ENCODE results near the gene CTNND1. TPM values are rescaled to one million over a fixed set of nuclear protein-coding genes. Genes with fewer than 3 reads are reported as not detected.

Gene CTNND1
- polyA plus RNA-seq, 1 experiment, result 191 TPM

DNA sequence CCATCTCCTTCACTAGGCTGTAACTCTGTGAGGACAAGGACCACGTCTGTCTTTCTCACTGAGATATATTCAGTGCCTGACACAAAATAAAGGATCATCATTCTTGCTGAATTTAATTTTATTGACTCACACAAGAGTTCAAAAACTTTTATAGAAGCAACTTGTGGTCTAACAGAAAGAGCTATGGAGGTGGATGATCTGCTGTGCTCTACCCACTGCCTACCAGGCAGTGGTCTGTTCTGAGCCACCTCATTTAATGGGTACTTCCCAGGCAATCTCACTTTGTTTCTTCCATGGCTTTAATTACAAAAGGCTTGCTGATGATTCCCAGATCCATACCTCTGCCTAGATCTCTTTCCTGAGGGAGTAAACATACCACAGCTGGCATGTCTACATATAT is 14.7 kb upstream of the CTNND1 start:
- CTCF ChIA-PET, result interaction anchor here (1.5 to 9.6 kb wide), 2 partner anchors 55 to 778 kb away, joined by 4 to 149 read pairs; no protein-coding TSS in a partner anchor
- no peaks in the 10 kb centered on the region for H3K27me3 ChIP-seq (ENCODE audit: control insufficient read depth, insufficient read depth, low read length)
- TF ChIP-seq, protein P1, sequence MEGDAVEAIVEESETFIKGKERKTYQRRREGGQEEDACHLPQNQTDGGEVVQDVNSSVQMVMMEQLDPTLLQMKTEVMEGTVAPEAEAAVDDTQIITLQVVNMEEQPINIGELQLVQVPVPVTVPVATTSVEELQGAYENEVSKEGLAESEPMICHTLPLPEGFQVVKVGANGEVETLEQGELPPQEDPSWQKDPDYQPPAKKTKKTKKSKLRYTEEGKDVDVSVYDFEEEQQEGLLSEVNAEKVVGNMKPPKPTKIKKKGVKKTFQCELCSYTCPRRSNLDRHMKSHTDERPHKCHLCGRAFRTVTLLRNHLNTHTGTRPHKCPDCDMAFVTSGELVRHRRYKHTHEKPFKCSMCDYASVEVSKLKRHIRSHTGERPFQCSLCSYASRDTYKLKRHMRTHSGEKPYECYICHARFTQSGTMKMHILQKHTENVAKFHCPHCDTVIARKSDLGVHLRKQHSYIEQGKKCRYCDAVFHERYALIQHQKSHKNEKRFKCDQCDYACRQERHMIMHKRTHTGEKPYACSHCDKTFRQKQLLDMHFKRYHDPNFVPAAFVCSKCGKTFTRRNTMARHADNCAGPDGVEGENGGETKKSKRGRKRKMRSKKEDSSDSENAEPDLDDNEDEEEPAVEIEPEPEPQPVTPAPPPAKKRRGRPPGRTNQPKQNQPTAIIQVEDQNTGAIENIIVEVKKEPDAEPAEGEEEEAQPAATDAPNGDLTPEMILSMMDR (IDR thresholded peaks at IDR 0.05; ENCODE audit: low read depth, low read length), result no peak

DNA sequence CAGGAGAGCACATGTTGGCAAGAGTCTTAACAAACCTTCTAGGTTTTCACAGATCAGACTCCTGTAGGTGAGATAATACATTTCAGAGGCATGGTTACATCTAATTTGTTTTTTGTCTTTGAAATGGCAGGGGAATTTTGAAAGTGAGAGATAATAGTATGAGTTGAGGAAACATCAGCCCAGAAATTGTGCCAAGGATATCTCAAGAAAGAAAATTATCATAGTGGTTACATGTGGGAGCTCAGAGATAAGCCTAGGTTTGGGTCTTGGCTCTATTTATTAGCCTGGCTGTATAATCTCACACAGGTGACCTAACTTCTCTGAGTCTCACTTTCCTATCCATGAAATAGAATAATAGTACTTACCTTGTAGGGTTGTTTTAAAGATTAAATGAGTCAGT is 10.4 kb upstream of the CTNND1 start:
- H3K27ac ChIP-seq (ENCODE audit: low read depth, low read length), result no peak overlapping the region
- peaks cover 7% of the 10 kb centered on the region; the same call in 1 of the 2 replicates for H3K9me3 ChIP-seq (ENCODE audit: control insufficient read depth, insufficient read depth, low read length)
- H3K4me3 ChIP-seq (ENCODE audit: low read depth, low read length), result no peak overlapping the region
- CTCF ChIA-PET, result interaction anchor here (0.5 to 9.6 kb wide), 20 partner anchors 9 to 775 kb away, joined by 3 to 149 read pairs (median 4); partner anchors contain the start of genes CTNND1 and SELENOH
- H3K27me3 ChIP-seq (ENCODE audit: control insufficient read depth, insufficient read depth, low read length), result no peaks in the 10 kb centered on the region
- POLR2A ChIA-PET, result interaction anchor here (1.4 to 1.8 kb wide), 2 partner anchors 10 to 50 kb away, joined by 3 to 6 read pairs; partner anchors contain the start of gene CTNND1
- no peak for DNase-seq (ENCODE audit: low read depth, low spot score)
- TF ChIP-seq, protein P1 (IDR thresholded peaks at IDR 0.05; ENCODE audit: low read depth, low read length), result no peak

More for the DNA sequence above, 14.7 kb upstream of the CTNND1 start:
- Histone ChIP-seq H3K4me3 (ENCODE audit: low read depth, low read length) (no peak overlapping the region), H3K9me3 (ENCODE audit: control insufficient read depth, insufficient read depth, low read length) (no peaks in the 10 kb centered on the region), H3K27ac (ENCODE audit: low read depth, low read length) (no peak overlapping the region)
- POLR2A ChIA-PET, result no interaction called here
- DNase-seq (ENCODE audit: low read depth, low spot score), result no peak

DNA sequence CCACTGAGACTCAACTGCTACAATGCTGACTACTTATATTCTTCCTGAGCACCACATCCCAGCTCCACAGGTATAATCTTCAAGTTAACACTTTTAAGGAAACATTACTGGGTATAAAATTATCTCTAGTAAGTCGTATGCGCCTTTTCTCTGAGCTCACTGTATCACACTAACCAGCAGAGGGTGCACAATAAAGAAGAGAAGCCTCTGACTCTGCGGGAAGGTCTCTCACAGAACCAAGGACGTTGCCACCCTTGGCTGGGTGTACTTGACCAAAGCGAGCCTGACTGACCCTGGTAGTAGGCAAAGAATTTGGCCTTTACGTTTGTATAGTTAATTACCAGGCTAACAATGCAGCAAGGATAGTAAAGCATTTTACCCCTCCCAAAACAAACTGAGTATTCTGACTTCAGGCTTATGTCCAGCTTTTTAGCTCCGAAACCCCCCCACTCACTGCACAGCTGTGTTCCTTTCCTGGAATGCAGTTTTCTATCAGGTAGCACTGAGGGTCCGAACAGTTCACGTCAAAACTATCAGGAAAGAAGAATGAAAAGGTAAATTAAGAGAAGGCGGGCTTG is 9.8 kb upstream of the CTNND1 start, which contains the start of gene BTBD18:
BTBD18 (minus strand) TSS at position 144 of the 578 bp plus-strand sequence. CDS start 631 bp downstream, outside the sequence.
- Histone ChIP-seq H3K4me3 (ENCODE audit: low read depth, low read length) (no peak within 1 kb of the TSS), H3K27ac (ENCODE audit: low read depth, low read length) (no peak within 1 kb of the TSS), H3K9me3 (ENCODE audit: control insufficient read depth, insufficient read depth, low read length) (peaks cover 7% of the 10 kb centered on the region; the same call in 1 of the 2 replicates), H3K27me3 (ENCODE audit: control insufficient read depth, insufficient read depth, low read length) (no peaks in the 10 kb centered on the region)
- ChIA-PET CTCF (interaction anchor here (0.5 to 9.6 kb wide), 20 partner anchors 8 to 774 kb away, joined by 3 to 149 read pairs (median 4); partner anchors contain the start of genes CTNND1 and SELENOH), POLR2A (interaction anchor here (0.5 to 1.8 kb wide), 4 partner anchors 9 to 49 kb away, joined by 3 to 6 read pairs (median 4); partner anchors contain the start of genes CTNND1 and SELENOH)
- TF ChIP-seq, protein P1 (IDR thresholded peaks at IDR 0.05; ENCODE audit: low read depth, low read length), result peak; percentile 56
- DNase-seq (ENCODE audit: low read depth, low spot score), result no peak

DNA sequence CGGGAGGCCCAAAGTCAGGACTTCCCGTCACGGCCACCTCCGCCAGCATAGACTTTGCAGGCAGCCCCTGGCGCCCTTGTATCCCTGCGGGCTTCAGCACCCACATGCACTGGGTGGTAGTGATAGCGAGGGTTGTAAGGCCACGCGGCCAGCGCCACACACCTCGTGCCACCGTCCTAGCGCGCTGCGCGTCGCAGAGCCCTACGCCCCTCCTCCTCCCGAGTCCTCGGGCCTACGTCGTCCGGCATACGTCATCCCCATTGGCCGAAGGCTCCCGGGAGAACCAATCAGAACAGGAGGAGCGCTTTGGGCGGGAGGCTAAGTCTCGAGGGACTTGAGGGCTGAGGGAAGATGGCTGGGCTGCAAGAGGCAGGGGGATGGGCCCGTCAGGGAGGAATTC is 8.6 kb upstream of the CTNND1 start:
- DNase-seq (ENCODE audit: low read depth, low spot score), result no peak
- H3K27ac ChIP-seq (ENCODE audit: low read depth, low read length), result no peak overlapping the region
- TF ChIP-seq, protein P1 (IDR thresholded peaks at IDR 0.05; ENCODE audit: low read depth, low read length), result no peak
- no peaks in the 10 kb centered on the region for H3K27me3 ChIP-seq (ENCODE audit: control insufficient read depth, insufficient read depth, low read length)
- H3K4me3 ChIP-seq (ENCODE audit: low read depth, low read length), result no peak overlapping the region
- ChIA-PET CTCF (interaction anchor here (0.6 to 9.6 kb wide), 4 partner anchors 8 to 49 kb away, joined by 8 to 149 read pairs (median 10); partner anchors contain the start of genes CTNND1 and SELENOH), POLR2A (interaction anchor here (1.4 to 1.8 kb wide), 2 partner anchors 8 to 11 kb away, joined by 3 to 4 read pairs; partner anchors contain the start of genes CTNND1 and SELENOH)
- peaks cover 7% of the 10 kb centered on the region; the same call in 1 of the 2 replicates for H3K9me3 ChIP-seq (ENCODE audit: control insufficient read depth, insufficient read depth, low read length)

DNA sequence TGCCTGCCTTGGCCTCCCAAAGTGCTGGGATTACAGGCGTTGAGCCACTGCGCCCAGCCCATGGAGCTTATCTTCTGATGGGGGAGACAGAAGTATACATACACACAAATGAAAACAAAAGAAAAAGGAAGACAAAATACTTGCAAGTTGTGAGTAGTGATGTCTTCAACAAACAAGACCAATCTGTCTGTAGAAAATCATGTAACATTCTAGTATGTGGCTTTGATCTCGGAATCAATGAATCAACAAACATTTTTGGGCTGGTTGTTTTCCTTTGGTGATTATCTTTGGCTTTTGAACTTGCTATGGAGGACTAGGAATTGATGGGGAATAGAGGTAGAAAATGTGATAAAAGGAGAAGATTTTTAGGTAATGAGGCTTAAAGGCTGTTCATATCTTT is 3.4 kb upstream of the CTNND1 start:
- DNase-seq (ENCODE audit: low read depth, low spot score), result no peak
- no peak overlapping the region for H3K4me3 ChIP-seq (ENCODE audit: low read depth, low read length)
- ChIA-PET POLR2A (interaction anchor here (1.1 kb wide), 1 partner anchor 42 kb away, joined by 3 read pairs; no protein-coding TSS in a partner anchor), CTCF (interaction anchor here (0.6 to 3.8 kb wide), 3 partner anchors 24 to 528 kb away, joined by 3 to 45 read pairs (median 7); no protein-coding TSS in a partner anchor)
- H3K27ac ChIP-seq (ENCODE audit: low read depth, low read length), result no peak overlapping the region
- peaks cover under 1% of the 10 kb centered on the region; the same call in 1 of the 2 replicates for H3K9me3 ChIP-seq (ENCODE audit: control insufficient read depth, insufficient read depth, low read length)
- no peaks in the 10 kb centered on the region for H3K27me3 ChIP-seq (ENCODE audit: control insufficient read depth, insufficient read depth, low read length)
- TF ChIP-seq, protein P1 (IDR thresholded peaks at IDR 0.05; ENCODE audit: low read depth, low read length), result no peak
